Activated T-cell treated with anti-CD3 and anti-CD28 coated beads for 48 hours (primary cell): ENCODE measurements around the gene TNFAIP3.
"Not testable (repeated sequence)": the region's sequence is repeated elsewhere in the genome, so short reads cannot be mapped to it uniquely, and the experiment has no call there.

ENCODE experiments used
- DNase-seq: peaks from one replicate; pipeline ENCODE4 v3.0.0-alpha.2; 2020; ENCODE audit warnings: low read depth

Gene TNFAIP3

GRCh38 chr6:137844773-137845172 lies 22.3 kb upstream of the TNFAIP3 start:
- not testable (repeated sequence) for DNase-seq

GRCh38 chr6:137845460-137845859 lies 21.6 kb upstream of the TNFAIP3 start:
- no peak for DNase-seq

- DNase-seq: no peak
Observed at GRCh38 chr6:137846274-137846673, 20.8 kb upstream of the TNFAIP3 start.

GRCh38 chr6:137846772-137847313 lies 20.2 kb upstream of the TNFAIP3 start:
- no peak for DNase-seq

- DNase-seq: no peak
Observed at GRCh38 chr6:137847748-137848147, 19.3 kb upstream of the TNFAIP3 start.

- DNase-seq: no peak
Observed at GRCh38 chr6:137848672-137849071, 18.4 kb upstream of the TNFAIP3 start.

- no peak for DNase-seq
Observed at GRCh38 chr6:137849181-137849980, 17.7 kb upstream of the TNFAIP3 start.

GRCh38 chr6:137849981-137850714 lies 16.9 kb upstream of the TNFAIP3 start:
- no peak for DNase-seq

- no peak for DNase-seq
Observed at GRCh38 chr6:137850816-137851602, 16.1 kb upstream of the TNFAIP3 start.

GRCh38 chr6:137851669-137852068 lies 15.4 kb upstream of the TNFAIP3 start:
- DNase-seq: no peak

GRCh38 chr6:137852346-137852745 lies 14.7 kb upstream of the TNFAIP3 start:
- DNase-seq: no peak

- no peak for DNase-seq
Observed at GRCh38 chr6:137852811-137853210, 14.2 kb upstream of the TNFAIP3 start.

GRCh38 chr6:137853569-137854213 lies 13.4 kb upstream of the TNFAIP3 start:
- DNase-seq: no peak

GRCh38 chr6:137856138-137856898 lies 10.7 kb upstream of the TNFAIP3 start:
- DNase-seq: no peak

- no peak for DNase-seq
Observed at GRCh38 chr6:137859025-137859424, 8.0 kb upstream of the TNFAIP3 start.

GRCh38 chr6:137860394-137861005 lies 6.6 kb upstream of the TNFAIP3 start:
- DNase-seq: no peak

- no peak for DNase-seq
Observed at GRCh38 chr6:137861550-137862337, 5.3 kb upstream of the TNFAIP3 start.

- DNase-seq: no peak
Observed at GRCh38 chr6:137862419-137863090, 4.5 kb upstream of the TNFAIP3 start.
